OCI-LY3 (cell line): Measurements from ENCODE around the gene ZNF630.

Experiments
- CTCF ChIP-seq: fragments of 200-600, 300-600 bp; sonication (generic); IDR thresholded peaks from 2 replicates; pipeline ENCODE4 v1.5.1; 2014; ENCODE audit warnings: antibody characterized with exemption, low read length, low read depth
- EZH2phosphoT487 ChIP-seq: fragments of 200-600 bp; shearing (Covaris generic); IDR thresholded peaks from 2 replicates; pipeline ENCODE4 v1.6.1; 2018; ENCODE audit warnings: antibody characterized with exemption, mixed run types, low read depth

GRCh38 chrX:48030237-48030636, 41.2 kb downstream of the ZNF630 start:
- TF ChIP-seq CTCF, result no peak
- no peak for TF ChIP-seq EZH2phosphoT487
